Natural killer cell treated with Interleukin-12 subunit alpha and Interleukin-12 subunit beta and Interleukin-15 and Interleukin-18, amount 100 ng/mL, for 72 hours (primary cell): Measurements from ENCODE around the gene CPD. TPM values are rescaled to one million over a fixed set of nuclear protein-coding genes. Genes with fewer than 3 reads are reported as not detected.
"Not testable (repeated sequence)": the region's sequence is repeated elsewhere in the genome, so short reads cannot be mapped to it uniquely, and the experiment has no call there.

Experiments
- ATAC-seq, 2 donors: fragments of 150-1000 bp; cut with Tn5 transposase in 1 of 2; sonication (Bioruptor Pico), chemical (Tn5 transposase) in 1 of 2; 2 replicates each; pipeline ENCODE4 v1.10.0; 2021
- DNase-seq: peaks from one replicate; pipeline ENCODE4 v3.0.0; 2022; ENCODE audit warnings: low spot score
- H3K27ac Mint-ChIP-seq, 2 donors: 1 replicate in 1 of 2; 2 replicates in 1 of 2; pipeline ENCODE4 v1.8.0; 2022; ENCODE audit warnings: mixed read lengths in 2 of 2, mild to moderate bottlenecking in 1 of 2, moderate library complexity in 1 of 2
- H3K27me3 Mint-ChIP-seq, 2 donors: 1 replicate in 1 of 2; 2 replicates in 1 of 2; pipeline ENCODE4 v1.8.0; 2022; ENCODE audit warnings: mixed read lengths in 2 of 2
- H3K36me3 Mint-ChIP-seq: one replicate; pipeline ENCODE4 v1.8.0; 2022; ENCODE audit warnings: mixed read lengths
- H3K4me1 Mint-ChIP-seq, 2 donors: 1 replicate in 1 of 2; 2 replicates in 1 of 2; pipeline ENCODE4 v1.8.0; 2022; ENCODE audit warnings: low read depth in 2 of 2, mixed read lengths in 2 of 2, mild to moderate bottlenecking in 1 of 2
- H3K4me3 Mint-ChIP-seq: one replicate; pipeline ENCODE4 v1.8.0; 2022; ENCODE audit warnings: mixed read lengths
- H3K9me3 Mint-ChIP-seq: 2 replicates; pipeline ENCODE4 v1.8.0; 2022; ENCODE audit warnings: mixed read lengths
- total RNA-seq, 2 donors: library from RNA; stranded (reverse); gene quantifications; one replicate each; pipeline ENCODE4 v1.2.3, GENCODE V29; 2022

Gene CPD
- total RNA-seq, 2 donors from 2014 or later = 69.7 to 97.7 TPM

- not testable (repeated sequence) for H3K27me3 Mint-ChIP-seq, H3K4me3 Mint-ChIP-seq, ATAC-seq, H3K36me3 Mint-ChIP-seq, DNase-seq, H3K9me3 Mint-ChIP-seq, H3K27ac Mint-ChIP-seq
- H3K4me1 Mint-ChIP-seq = peaks cover 69 to 74% of the 10 kb centered on the region in 2 donors
These were observed 31.9 kb downstream of the CPD start for GRCh38 chr17:30410627-30411026.

- not testable (repeated sequence) for ATAC-seq, H3K27ac Mint-ChIP-seq, DNase-seq, H3K9me3 Mint-ChIP-seq, H3K27me3 Mint-ChIP-seq, H3K4me3 Mint-ChIP-seq, H3K36me3 Mint-ChIP-seq
- H3K4me1 Mint-ChIP-seq = peaks cover 71 to 75% of the 10 kb centered on the region in 2 donors
These were observed 33.3 kb downstream of the CPD start for GRCh38 chr17:30412008-30412496.

GRCh38 chr17:30413109-30413508 is 34.4 kb downstream of the CPD start:
- DNase-seq (no peak), ATAC-seq (peak in 1 of 2 donors; percentile 77)
- Mint-ChIP-seq H3K4me3 (no peak overlapping the region), H3K27ac (peak overlapping the region; percentile 24 to 31), H3K36me3 (peaks cover 5% of the 10 kb centered on the region), H3K27me3 (no peaks in the 10 kb centered on the region), H3K4me1 (peaks cover 67 to 72% of the 10 kb centered on the region in 2 donors), H3K9me3 (no peaks in the 10 kb centered on the region)

- no peak for DNase-seq
- H3K36me3 Mint-ChIP-seq = peaks cover 5% of the 10 kb centered on the region
- no peaks in the 10 kb centered on the region for H3K27me3 Mint-ChIP-seq
- no peak for ATAC-seq
- H3K27ac Mint-ChIP-seq = no peak overlapping the region
- H3K4me3 Mint-ChIP-seq = no peak overlapping the region
- no peaks in the 10 kb centered on the region for H3K9me3 Mint-ChIP-seq
- H3K4me1 Mint-ChIP-seq = peaks cover 56 to 59% of the 10 kb centered on the region in 2 donors
These were observed 35.8 kb downstream of the CPD start for GRCh38 chr17:30414486-30414885.

GRCh38 chr17:30415491-30415890 is 36.8 kb downstream of the CPD start:
- no peak for ATAC-seq
- Mint-ChIP-seq H3K27me3 (no peaks in the 10 kb centered on the region), H3K27ac (no peak overlapping the region), H3K9me3 (no peaks in the 10 kb centered on the region), H3K4me3 (no peak overlapping the region), H3K4me1 (peaks cover 45 to 49% of the 10 kb centered on the region in 2 donors), H3K36me3 (no peaks in the 10 kb centered on the region)
- DNase-seq = no peak

GRCh38 chr17:30418070-30418469 is 39.3 kb downstream of the CPD start:
- DNase-seq, H3K4me3 Mint-ChIP-seq, ATAC-seq, H3K9me3 Mint-ChIP-seq, H3K27ac Mint-ChIP-seq, H3K27me3 Mint-ChIP-seq, H3K36me3 Mint-ChIP-seq: not testable (repeated sequence)
- H3K4me1 Mint-ChIP-seq = peaks cover 32% of the 10 kb centered on the region in 2 donors

- H3K27me3 Mint-ChIP-seq = no peaks in the 10 kb centered on the region
- H3K36me3 Mint-ChIP-seq = peaks cover 14% of the 10 kb centered on the region
- H3K4me3 Mint-ChIP-seq = no peak overlapping the region
These were observed 42.9 kb downstream of the CPD start for GRCh38 chr17:30421592-30421991.

GRCh38 chr17:30422171-30422570 is 43.4 kb downstream of the CPD start:
- no peaks in the 10 kb centered on the region for H3K27me3 Mint-ChIP-seq
- H3K4me3 Mint-ChIP-seq = no peak overlapping the region
- H3K9me3 Mint-ChIP-seq = no peaks in the 10 kb centered on the region
- DNase-seq = no peak
- H3K4me1 Mint-ChIP-seq = peaks cover 7 to 10% of the 10 kb centered on the region in 2 donors
- peaks cover 14% of the 10 kb centered on the region for H3K36me3 Mint-ChIP-seq
- H3K27ac Mint-ChIP-seq = no peak overlapping the region
- ATAC-seq = no peak

More at GRCh38 chr17:30421592-30421991, 42.9 kb downstream of the CPD start:
- Mint-ChIP-seq H3K9me3 (no peaks in the 10 kb centered on the region), H3K4me1 (peaks cover 9 to 11% of the 10 kb centered on the region in 2 donors), H3K27ac (no peak overlapping the region)
- DNase-seq (no peak), ATAC-seq (no peak)

GRCh38 chr17:30424471-30424870 is 45.7 kb downstream of the CPD start:
- Mint-ChIP-seq H3K27me3 (no peaks in the 10 kb centered on the region), H3K27ac (no peak overlapping the region), H3K9me3 (no peaks in the 10 kb centered on the region), H3K36me3 (peaks cover 25% of the 10 kb centered on the region), H3K4me3 (no peak overlapping the region), H3K4me1 (peaks cover 0 to 3% of the 10 kb centered on the region in 2 donors)
- ATAC-seq = no peak
- no peak for DNase-seq

GRCh38 chr17:30426292-30426691 is 47.6 kb downstream of the CPD start:
- Mint-ChIP-seq H3K27ac (no peak overlapping the region), H3K9me3 (no peaks in the 10 kb centered on the region), H3K4me1 (peaks cover 0 to under 1% of the 10 kb centered on the region in 2 donors), H3K36me3 (peaks cover 26% of the 10 kb centered on the region), H3K27me3 (no peaks in the 10 kb centered on the region), H3K4me3 (no peak overlapping the region)
- DNase-seq (no peak), ATAC-seq (no peak)

GRCh38 chr17:30427611-30428010 is 48.9 kb downstream of the CPD start:
- Mint-ChIP-seq H3K9me3 (no peaks in the 10 kb centered on the region), H3K4me1 (no peaks in the 10 kb centered on the region), H3K4me3 (no peak overlapping the region), H3K27me3 (no peaks in the 10 kb centered on the region), H3K36me3 (peaks cover 25% of the 10 kb centered on the region), H3K27ac (peak overlapping the region in 1 of 2 donors; percentile 47)
- DNase-seq = no peak
- no peak for ATAC-seq

GRCh38 chr17:30429155-30429554 is 50.4 kb downstream of the CPD start:
- ATAC-seq = no peak
- no peak overlapping the region for H3K4me3 Mint-ChIP-seq

GRCh38 chr17:30433514-30433913 is 54.8 kb downstream of the CPD start:
- peaks cover 38% of the 10 kb centered on the region for H3K36me3 Mint-ChIP-seq

More at GRCh38 chr17:30429155-30429554, 50.4 kb downstream of the CPD start:
- peaks cover 33% of the 10 kb centered on the region for H3K36me3 Mint-ChIP-seq
- peaks cover 0 to 3% of the 10 kb centered on the region in 2 donors for H3K4me1 Mint-ChIP-seq
- H3K27me3 Mint-ChIP-seq = no peaks in the 10 kb centered on the region
- no peaks in the 10 kb centered on the region for H3K9me3 Mint-ChIP-seq
- no peak overlapping the region for H3K27ac Mint-ChIP-seq
- DNase-seq = no peak

GRCh38 chr17:30436729-30437128 is 58.0 kb downstream of the CPD start:
- no peak for ATAC-seq
- H3K4me3 Mint-ChIP-seq = no peak overlapping the region
- H3K36me3 Mint-ChIP-seq = peaks cover 28% of the 10 kb centered on the region
- H3K27me3 Mint-ChIP-seq = no peaks in the 10 kb centered on the region
- peaks cover 0 to 7% of the 10 kb centered on the region in 2 donors for H3K4me1 Mint-ChIP-seq
- no peak for DNase-seq
- no peaks in the 10 kb centered on the region for H3K9me3 Mint-ChIP-seq
- no peak overlapping the region for H3K27ac Mint-ChIP-seq

More at GRCh38 chr17:30433514-30433913, 54.8 kb downstream of the CPD start:
- Mint-ChIP-seq H3K4me1 (peaks cover 0 to 7% of the 10 kb centered on the region in 2 donors), H3K27me3 (no peaks in the 10 kb centered on the region), H3K27ac (no peak overlapping the region), H3K9me3 (no peaks in the 10 kb centered on the region), H3K4me3 (no peak overlapping the region)
- no peak for ATAC-seq
- DNase-seq = no peak

- Mint-ChIP-seq H3K4me3 (no peak overlapping the region), H3K4me1 (peaks cover 6 to 15% of the 10 kb centered on the region in 2 donors), H3K27me3 (no peaks in the 10 kb centered on the region), H3K27ac (no peak overlapping the region), H3K36me3 (peaks cover 23% of the 10 kb centered on the region), H3K9me3 (no peaks in the 10 kb centered on the region)
- no peak for ATAC-seq
- no peak for DNase-seq
These were observed 65.0 kb downstream of the CPD start for GRCh38 chr17:30443721-30444120.
